Fibroblast of mammary gland (primary cell): ENCODE results near the gene ACTR1B.
A peak's percentile ranks its signal among the peaks of the same experiment; 100 is the strongest.

Experiments
- DNase-seq: peaks from one replicate; pipeline ENCODE4 v3.0.0-alpha.2; 2010; ENCODE audit warnings: low read depth
- H3K4me3 ChIP-seq: 2 replicates; pipeline ENCODE4 v1.5.1; 2011; ENCODE audit warnings: low read depth, mild to moderate bottlenecking, low read length, moderate library complexity; ENCODE audit not compliant: control insufficient read depth
- CTCF ChIP-seq: conservative IDR thresholded peaks from 2 replicates; pipeline ENCODE4 v1.5.1; 2011; ENCODE audit warnings: low read depth, low read length, inconsistent platforms; ENCODE audit not compliant: control insufficient read depth, insufficient read depth

Gene ACTR1B

GRCh38 chr2:97701186-97701585 is 37.3 kb upstream of the ACTR1B start:
- no peak for TF ChIP-seq CTCF
- DNase-seq: no peak
- no peak overlapping the region for H3K4me3 ChIP-seq

GRCh38 chr2:97699765-97700444 is 36.1 kb upstream of the ACTR1B start:
- H3K4me3 ChIP-seq: no peak overlapping the region
- TF ChIP-seq CTCF: peak; percentile 79
- peak; percentile 59 for DNase-seq

GRCh38 chr2:97698530-97698929 is 34.7 kb upstream of the ACTR1B start:
- TF ChIP-seq CTCF: no peak
- DNase-seq: no peak
- no peak overlapping the region for H3K4me3 ChIP-seq

- H3K4me3 ChIP-seq: no peak overlapping the region
- DNase-seq: peak; percentile 79
- TF ChIP-seq CTCF: peak; percentile 91
These were observed 33.7 kb upstream of the ACTR1B start for GRCh38 chr2:97697252-97698235.

- H3K4me3 ChIP-seq: no peak overlapping the region
- no peak for DNase-seq
- TF ChIP-seq CTCF: no peak
These were observed 31.9 kb upstream of the ACTR1B start for GRCh38 chr2:97695744-97696143.

GRCh38 chr2:97693476-97693875 is 29.6 kb upstream of the ACTR1B start:
- no peak overlapping the region for H3K4me3 ChIP-seq
- peak; percentile 23 for DNase-seq
- no peak for TF ChIP-seq CTCF
